Fibroblast of villous mesenchyme (primary cell): Measurements from ENCODE around the gene ATRNL1. TPM values are rescaled to one million over a fixed set of nuclear protein-coding genes. Genes with fewer than 3 reads are reported as not detected.
A peak's percentile ranks its signal among the peaks of the same experiment; 100 is the strongest.
"Not testable (repeated sequence)": the region's sequence is repeated elsewhere in the genome, so short reads cannot be mapped to it uniquely, and the experiment has no call there.

ENCODE experiments used
- DNase-seq: peaks from one replicate; pipeline ENCODE4 v3.0.0-alpha.2; 2010; ENCODE audit warnings: low read depth
- H3K4me3 ChIP-seq: 2 replicates; pipeline ENCODE4 v1.5.1; 2011; ENCODE audit warnings: low read depth, mild to moderate bottlenecking, low read length
- total RNA-seq: library from RNA; depleted of rRNA; stranded (reverse); fragments of >200 nt; gene quantifications from 2 replicates; pipeline ENCODE4 v1.2.3, GENCODE V29; 2012
- TF ChIP-seq, protein P1 (sequence below): IDR thresholded peaks from 2 replicates; pipeline ENCODE4 v1.5.1; 2012; ENCODE audit warnings: low read depth, mild to moderate bottlenecking, low read length; ENCODE audit not compliant: insufficient read depth

Gene ATRNL1
- total RNA-seq, 1 donor: 13.0 TPM

GRCh38 chr10:115818012-115818411 lies 724.8 kb downstream of the ATRNL1 start:
- peak overlapping the region; percentile 21 for H3K4me3 ChIP-seq
- TF ChIP-seq, protein P1, sequence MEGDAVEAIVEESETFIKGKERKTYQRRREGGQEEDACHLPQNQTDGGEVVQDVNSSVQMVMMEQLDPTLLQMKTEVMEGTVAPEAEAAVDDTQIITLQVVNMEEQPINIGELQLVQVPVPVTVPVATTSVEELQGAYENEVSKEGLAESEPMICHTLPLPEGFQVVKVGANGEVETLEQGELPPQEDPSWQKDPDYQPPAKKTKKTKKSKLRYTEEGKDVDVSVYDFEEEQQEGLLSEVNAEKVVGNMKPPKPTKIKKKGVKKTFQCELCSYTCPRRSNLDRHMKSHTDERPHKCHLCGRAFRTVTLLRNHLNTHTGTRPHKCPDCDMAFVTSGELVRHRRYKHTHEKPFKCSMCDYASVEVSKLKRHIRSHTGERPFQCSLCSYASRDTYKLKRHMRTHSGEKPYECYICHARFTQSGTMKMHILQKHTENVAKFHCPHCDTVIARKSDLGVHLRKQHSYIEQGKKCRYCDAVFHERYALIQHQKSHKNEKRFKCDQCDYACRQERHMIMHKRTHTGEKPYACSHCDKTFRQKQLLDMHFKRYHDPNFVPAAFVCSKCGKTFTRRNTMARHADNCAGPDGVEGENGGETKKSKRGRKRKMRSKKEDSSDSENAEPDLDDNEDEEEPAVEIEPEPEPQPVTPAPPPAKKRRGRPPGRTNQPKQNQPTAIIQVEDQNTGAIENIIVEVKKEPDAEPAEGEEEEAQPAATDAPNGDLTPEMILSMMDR: no peak
- DNase-seq: peak; percentile 35

DNA sequence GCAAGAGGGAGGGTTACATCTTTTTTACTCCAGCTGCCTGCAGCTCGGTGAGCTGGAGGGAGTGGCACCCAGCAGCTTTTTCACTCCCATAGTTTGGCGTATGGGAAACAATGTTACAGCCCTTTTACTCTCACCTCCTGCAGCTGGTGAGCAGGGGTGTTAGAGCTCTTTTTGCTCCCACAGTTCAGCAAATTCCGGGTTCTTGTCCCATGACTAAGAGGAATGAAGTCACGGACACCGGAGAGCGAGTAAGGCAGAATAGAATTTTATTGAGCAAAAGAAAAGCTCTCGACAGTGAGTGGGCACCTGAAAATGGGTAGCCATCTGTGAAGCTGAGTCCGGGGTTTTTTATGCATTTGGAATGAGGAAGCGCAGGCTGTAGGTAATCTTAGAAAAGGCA lies 733.2 kb downstream of the ATRNL1 start:
- H3K4me3 ChIP-seq: no peak overlapping the region
- DNase-seq: no peak
- TF ChIP-seq, protein P1: no peak

GRCh38 chr10:115827231-115828009 lies 734.3 kb downstream of the ATRNL1 start:
- H3K4me3 ChIP-seq: no peak overlapping the region
- peak; percentile 83 for DNase-seq
- TF ChIP-seq, protein P1: no peak

- H3K4me3 ChIP-seq, DNase-seq: not testable (repeated sequence)
Measured at GRCh38 chr10:115828182-115828581, 735.0 kb downstream of the ATRNL1 start.

GRCh38 chr10:115829521-115830205 lies 736.5 kb downstream of the ATRNL1 start:
- TF ChIP-seq, protein P1: peak; percentile 43
- H3K4me3 ChIP-seq: no peak overlapping the region
- peak; percentile 79 for DNase-seq

GRCh38 chr10:115830265-115830970 lies 737.3 kb downstream of the ATRNL1 start:
- TF ChIP-seq, protein P1: no peak
- peak; percentile 36 for DNase-seq
- no peak overlapping the region for H3K4me3 ChIP-seq

DNA sequence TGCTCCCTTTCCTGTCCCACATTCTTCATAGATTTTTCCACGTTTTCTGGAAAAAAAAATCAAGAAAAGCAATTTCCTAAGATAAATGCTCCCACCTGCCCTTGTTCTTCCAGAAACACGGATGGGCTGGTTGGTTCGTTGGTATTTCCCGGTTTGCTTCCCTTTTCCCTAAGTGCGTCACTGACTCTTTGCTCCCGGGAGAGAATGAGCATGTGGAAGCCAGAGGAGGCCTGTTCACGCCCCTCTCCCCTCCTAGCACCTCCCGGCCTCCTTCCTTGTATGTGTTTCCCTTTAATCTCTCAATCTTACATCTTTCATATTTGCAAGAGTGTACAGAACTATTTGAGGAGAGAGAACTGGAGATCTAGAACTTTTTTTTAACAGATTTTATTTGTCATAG lies 737.9 kb downstream of the ATRNL1 start:
- H3K4me3 ChIP-seq: no peak overlapping the region
- TF ChIP-seq, protein P1: no peak
- no peak for DNase-seq
